Heart right ventricle (tissue), 16 donors: ENCODE measurements around the gene LAMTOR4. TPM values are rescaled to one million over a fixed set of nuclear protein-coding genes. Genes with fewer than 3 reads are reported as not detected.

Experiments used
- ATAC-seq, 8 donors: fragments of 200-7000 bp; cut with Tn5 transposase; one replicate each; pipeline ENCODE4 v1.9.1; 2020; ENCODE audit warnings: mild to moderate bottlenecking in 8 of 8, moderate library complexity in 8 of 8, moderate number of reproducible peaks in 1 of 8
- DNase-seq, 2 donors: peaks; one replicate each; pipeline ENCODE4 v3.0.0-alpha.2; 2020
- H3K27ac ChIP-seq, 10 donors: fragments of 200-600 bp; sonication (generic) in 2 of 10; one replicate each; pipeline versions ENCODE4 v1.5.0 to v1.8.0; 2020 to 2022; ENCODE audit warnings: mild to moderate bottlenecking in 3 of 10
- H3K27me3 ChIP-seq, 7 donors: fragments of 200-600 bp; one replicate each; pipeline ENCODE4 v1.8.0; 2021 to 2022; ENCODE audit warnings: mild to moderate bottlenecking in 2 of 7
- H3K36me3 ChIP-seq, 9 donors: fragments of 200-600 bp; sonication (generic) in 1 of 9; one replicate each; pipeline versions ENCODE4 v1.5.0 to v1.8.0; 2020 to 2022; ENCODE audit warnings: mild to moderate bottlenecking in 2 of 9
- H3K4me1 ChIP-seq, 9 donors: fragments of 200-600 bp; sonication (generic) in 1 of 9; one replicate each; pipeline versions ENCODE4 v1.5.0 to v1.8.0; 2020 to 2022; ENCODE audit warnings: mild to moderate bottlenecking in 4 of 9
- H3K4me3 ChIP-seq, 10 donors: fragments of 200-600 bp; sonication (generic) in 2 of 10; one replicate each; pipeline versions ENCODE4 v1.5.0 to v1.8.0; 2020 to 2022; ENCODE audit warnings: mild to moderate bottlenecking in 7 of 10, moderate library complexity in 2 of 10
- H3K9me3 ChIP-seq, 11 donors: fragments of 200-600 bp in 10 of 11; sonication (generic) in 2 of 11; one replicate each; pipeline versions ENCODE4 v1.5.0 to v1.8.0; 2013 to 2022; ENCODE audit warnings: mild to moderate bottlenecking in 2 of 11, control low read depth in 1 of 11, moderate library complexity in 1 of 11
- CTCF ChIP-seq, 9 donors: fragments of 200-600 bp; sonication (generic) in 2 of 9; IDR thresholded peaks; one replicate each; pipeline versions ENCODE4 v1.5.0 to v1.8.0; 2021 to 2022; ENCODE audit warnings: antibody characterized with exemption in 9 of 9, mild to moderate bottlenecking in 5 of 9, moderate library complexity in 1 of 9
- WGBS, 2 donors: extraction: QIAGEN DNeasy Blood & Tissue Kit; methylation state at CpG; one replicate each; pipeline ENCODE4 v1.1.7; 2013; ENCODE audit warnings: inconsistent platforms in 1 of 2; 5-methylcytosine and 5-hydroxymethylcytosine counted together
- intact Hi-C, 10 donors: fragments of 100-400 bp; cut with DNase I; formaldehyde crosslinking; loops; one replicate each; pipeline versions ENCODE4 v1.11.1 to v1.14.2; 2022
- polyA plus RNA-seq, 2 donors: library from polyadenylated mRNA; stranded (reverse); fragments of 200-250 nt; gene quantifications; one replicate each; pipeline ENCODE4 v1.2.3, GENCODE V29; 2013
- total RNA-seq, 10 donors: library from RNA; stranded (reverse); fragmentation: NEBNext Ultra II Directional in 3 of 10; extraction: Animal tissue kit (Norgen Biotek cat#: 25700) in 3 of 10; gene quantifications; one replicate each; pipeline versions ENCODE4 v1.2.1 to v1.2.4, GENCODE V29; 2021 to 2023
- donor health status: Arrhythmogenic right ventricular cardiomyopathy.
- donor health status: ischemic (EF 13 %, LVEDD 7.1; RV severe dilation, severe dysfunction).
- donor health status: healthy with polysubstance abuse.
- donor health status: DM: no; HTN: yes; CAD: no.
- donor health status: DM: no; HTN: no; CAD: no.
- donor health status: ischemic (EF 25% LVEDD 6.9; RV normal size, moderate dysfunction).
- donor health status: ischemic (EF 25% LVEDD 5.7; RV mildly dilated, moderate dysfunction).
- donor health status: healthy.
- donor health status: DM: yes; HTN: yes; CAD: no.
- donor health status: Ischemic cardiomyopathy.
- donor health status: ischemic (EF 35%, LVEDD 5.7; RV mildly dilated, moderate dysfunction).
- donor health status: nonischemic (EF 11% LVEDD 7.7; RV severe dilation, severe dysfunction).
- donor health status: DM: yes; HTN: yes; CAD: no.
- donor health status: PGD.
- donor health status: ischemic (EF 29% LVEDD 5.4; RV normal size, mild dysfunction).
- donor health status: nonischemic (EF 23%, LVEDD 6.1; RV moderate dilation, normal function).

LAMTOR4 gene
- total and polyA plus RNA-seq, 12 donors = 72.3 to 210 (median 90.6) TPM

- Histone ChIP-seq H3K4me1 (peaks cover 2 to 40% (median 23%) of the 10 kb centered on the region in 9 donors), H3K4me3 (peak overlapping the region in 8 of 10 donors; percentile 28 to 60 (median 52)), H3K36me3 (no peaks in the 10 kb centered on the region), H3K27ac (peak overlapping the region in 3 of 10 donors; percentile 15 to 76 (median 36)), H3K27me3 (peaks cover 0 to 60% (median 26%) of the 10 kb centered on the region in 7 donors), H3K9me3 (no peaks in the 10 kb centered on the region)
- 33 to 35% methylated on average over 14 of the region's 14 CpGs for WGBS, 2 donors
- TF ChIP-seq CTCF (IDR thresholded peaks at IDR 0.05) = no peak
- ATAC-seq (peak in 2 of 8 donors; percentile 1 to 14), DNase-seq (no peak)
- intact Hi-C loops = no loop called here
These were observed 18.5 kb downstream of the LAMTOR4 start for GRCh38 chr7:100166970-100167911.

DNA sequence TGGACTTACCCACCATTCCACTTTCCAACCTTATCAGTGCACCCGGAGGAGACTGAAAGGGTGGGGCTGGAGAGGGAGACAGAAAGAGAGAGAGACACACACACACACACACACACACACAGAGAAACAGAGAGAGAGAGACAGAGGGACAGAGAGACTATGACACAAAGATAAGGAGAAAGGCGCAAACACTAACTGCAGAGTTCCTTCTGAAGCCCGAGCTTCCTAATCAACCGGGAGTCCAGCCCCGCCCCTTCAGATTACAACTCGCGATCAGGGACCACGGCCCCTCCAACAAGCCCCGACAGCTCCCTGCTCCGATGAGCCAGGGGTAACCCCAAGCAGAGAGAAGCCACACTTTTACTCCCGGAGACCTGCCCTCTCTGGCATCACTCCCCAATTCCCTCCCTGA, 19.2 kb downstream of the LAMTOR4 start:
- intact Hi-C loops = no loop called here
- Histone ChIP-seq H3K27ac (peak overlapping the region; percentile 6 to 80 (median 62)), H3K27me3 (peaks cover 0 to 66% (median 30%) of the 10 kb centered on the region in 7 donors), H3K4me1 (peaks cover 2 to 40% (median 23%) of the 10 kb centered on the region in 9 donors), H3K36me3 (no peaks in the 10 kb centered on the region), H3K9me3 (no peaks in the 10 kb centered on the region), H3K4me3 (peak overlapping the region; percentile 28 to 60 (median 51))
- DNase-seq (no peak), ATAC-seq (peak; percentile 5 to 68 (median 28))
- no peak for TF ChIP-seq CTCF (IDR thresholded peaks at IDR 0.05)
- 2 to 3% methylated on average over 11 of the region's 11 CpGs for WGBS, 2 donors

DNA sequence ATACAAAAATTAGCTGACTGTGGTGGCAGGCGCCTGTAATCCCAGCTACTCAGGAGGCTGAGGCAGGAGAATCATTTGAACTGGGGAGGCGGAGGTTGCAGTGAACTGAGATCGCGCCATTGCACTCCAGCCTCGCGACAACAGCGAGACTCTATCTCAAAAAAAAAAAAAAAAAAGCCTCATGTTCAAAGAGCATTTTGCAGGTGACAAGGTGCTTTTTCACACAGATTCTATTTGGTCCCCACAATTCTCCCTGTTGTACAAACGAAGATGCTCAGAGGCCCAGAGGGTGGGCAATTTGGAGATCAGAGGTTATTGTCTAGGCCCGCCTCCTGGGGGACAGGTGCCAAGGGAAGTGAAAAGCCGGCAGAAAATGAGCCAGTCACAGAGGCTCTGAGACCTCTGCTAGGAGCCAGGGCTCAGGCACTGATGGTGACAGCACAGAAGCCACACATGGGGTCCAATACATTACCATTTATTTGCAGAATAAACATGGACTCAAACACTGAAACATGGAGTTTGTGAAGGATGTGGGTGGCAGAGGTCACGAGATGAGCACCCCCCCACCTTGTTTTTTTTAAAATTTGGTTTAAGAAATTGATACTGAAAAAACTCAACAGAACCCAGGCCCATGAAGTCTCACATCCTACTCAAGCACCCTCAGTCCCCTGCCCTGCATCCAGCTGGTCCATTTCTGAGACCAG, 20.6 kb downstream of the LAMTOR4 start:
- no peak for TF ChIP-seq CTCF (IDR thresholded peaks at IDR 0.05)
- peak overlapping the region in 3 of 10 donors; percentile 28 to 60 (median 51) for H3K4me3 ChIP-seq
- no peaks in the 10 kb centered on the region for H3K9me3 ChIP-seq
- peak overlapping the region in 7 of 10 donors; percentile 15 to 80 (median 65) for H3K27ac ChIP-seq
- H3K27me3 ChIP-seq = peaks cover 0 to 70% (median 35%) of the 10 kb centered on the region in 7 donors
- H3K4me1 ChIP-seq = peaks cover 2 to 40% (median 23%) of the 10 kb centered on the region in 9 donors
- intact Hi-C loops = no loop called here
- ATAC-seq (no peak), DNase-seq (no peak)
- 91 to 94% methylated on average over 11 of the region's 11 CpGs for WGBS, 2 donors
- no peaks in the 10 kb centered on the region for H3K36me3 ChIP-seq
